HCT116 (cell line): Measurements from ENCODE around the gene KLHDC4. TPM values are rescaled to one million over a fixed set of nuclear protein-coding genes. Genes with fewer than 3 reads are reported as not detected.

Experiments
- ATAC-seq: fragments of 200-7000 bp; cut with Tn5 transposase; 2 replicates; pipeline ENCODE4 v1.9.1; 2020; ENCODE audit warnings: mild to moderate bottlenecking, moderate library complexity
- BruUV-seq: library from RNA; stranded (reverse); fragments of 400-500 nt; replicated peaks from 2 replicates; lab custom pipeline; 2021; lab: Mats Ljungman, UMichigan
- CTCF ChIA-PET: fragments of 300-600 bp; sonication (Branson Sonifier 250); formaldehyde crosslinking; loops from one replicate; lab custom pipeline; 2021; ENCODE audit warnings: antibody characterized with exemption; lab: Charles Lee
- POLR2A ChIA-PET: fragments of 300-600, 350-600 bp; sonication (Branson Sonifier 250); formaldehyde crosslinking; loops from one replicate; lab custom pipeline; 2021; ENCODE audit warnings: antibody characterized with exemption; lab: Charles Lee
- RAD21 ChIA-PET, 2 experiments: fragments of 300-600 bp; sonication (Branson Sonifier 250); formaldehyde crosslinking; loops; one replicate each; lab custom pipeline; 2023; ENCODE audit warnings: low total read pairs in 2 of 2; ENCODE audit not compliant: uncharacterized antibody in 2 of 2, unreplicated experiment in 2 of 2, low non-redundant PET in 1 of 2; lab: Charles Lee
- DNase-seq: peaks from one replicate; pipeline ENCODE4 v3.0.0-alpha.2; 2010; ENCODE audit warnings: low read depth, low spot score
- H2AFZ ChIP-seq: fragments of 200-600 bp; shearing (Covaris generic), sonication (generic); 2 replicates; pipeline ENCODE4 v1.6.1; 2017; ENCODE audit warnings: low read depth, mixed run types, mixed read lengths, antibody characterized with exemption, low read length; ENCODE audit not compliant: poor library complexity, severe bottlenecking
- H3K27ac ChIP-seq: 2 replicates; pipeline ENCODE4 v1.5.1; 2012; ENCODE audit warnings: low read depth, low read length
- H3K27me3 ChIP-seq: fragments of 200-600 bp; sonication (generic); 2 replicates; pipeline ENCODE4 v1.6.1; 2016; ENCODE audit warnings: mixed run types, low read length, mixed read lengths; ENCODE audit not compliant: insufficient read depth
- H3K36me3 ChIP-seq, 2 experiments: fragments of 200-500 bp in 1 of 2; fragments of 200-600 bp in 1 of 2; sonication (Bioruptor generic) in 1 of 2; sonication (generic) in 1 of 2; 2 replicates each; pipeline versions ENCODE4 v1.5.1 to v1.6.1; 2014 to 2016; ENCODE audit warnings: low read length in 2 of 2, inconsistent platforms in 1 of 2, mixed read lengths in 1 of 2, mixed run types in 1 of 2; ENCODE audit not compliant: insufficient read depth in 2 of 2, control insufficient read depth in 1 of 2
- H3K4me1 ChIP-seq, 2 experiments: fragments of 200-600 bp in 1 of 2; sonication (generic) in 1 of 2; 2 replicates each; pipeline versions ENCODE4 v1.5.1 to v1.6.1; 2012 to 2017; ENCODE audit warnings: low read length in 2 of 2, inconsistent platforms in 1 of 2, mild to moderate bottlenecking in 1 of 2, mixed read lengths in 1 of 2, mixed run types in 1 of 2, moderate library complexity in 1 of 2; ENCODE audit not compliant: insufficient read depth in 2 of 2, control insufficient read depth in 1 of 2
- H3K4me2 ChIP-seq: fragments of 200-600 bp; sonication (generic); 2 replicates; pipeline ENCODE4 v1.6.1; 2017; ENCODE audit warnings: mixed run types, low read length, mixed read lengths
- H3K4me3 ChIP-seq, 2 experiments: fragments of 200-600 bp in 1 of 2; sonication (generic) in 1 of 2; replicated peaks in 1 of 2; 2 replicates each; pipeline ENCODE4 v1.5.1; 2011 to 2016; ENCODE audit warnings: low read length in 2 of 2, control low read depth in 1 of 2, low read depth in 1 of 2, mild to moderate bottlenecking in 1 of 2, mixed read lengths in 1 of 2, mixed run types in 1 of 2
- H3K79me2 ChIP-seq: fragments of 200-600 bp; sonication (generic); 2 replicates; pipeline ENCODE4 v1.6.1; 2017; ENCODE audit warnings: mild to moderate bottlenecking, mixed run types, low read length, moderate library complexity, mixed read lengths; ENCODE audit not compliant: insufficient read depth
- H3K9ac ChIP-seq: fragments of 200-600 bp; sonication (generic); 2 replicates; pipeline ENCODE4 v1.6.1; 2016; ENCODE audit warnings: low read length, mixed read lengths
- H3K9me2 ChIP-seq: fragments of 200-600 bp; sonication (generic), shearing (Covaris generic); 2 replicates; pipeline ENCODE4 v1.6.1; 2017; ENCODE audit warnings: mixed run types, mild to moderate bottlenecking, moderate library complexity; ENCODE audit not compliant: insufficient read depth
- H3K9me3 ChIP-seq, 2 experiments: fragments of 200-500 bp in 1 of 2; fragments of 200-600 bp in 1 of 2; sonication (Bioruptor generic) in 1 of 2; sonication (generic) in 1 of 2; 2 replicates each; pipeline ENCODE4 v1.6.1; 2014 to 2017; ENCODE audit warnings: low read length in 2 of 2, mixed read lengths in 2 of 2, inconsistent platforms in 1 of 2, low read depth in 1 of 2, mild to moderate bottlenecking in 1 of 2, mixed run types in 1 of 2, moderate library complexity in 1 of 2; ENCODE audit not compliant: control insufficient read depth in 1 of 2, insufficient read depth in 1 of 2
- H4K20me1 ChIP-seq: fragments of 200-600 bp; sonication (generic), shearing (Covaris generic); 2 replicates; pipeline ENCODE4 v1.6.1; 2017; ENCODE audit warnings: mixed run types, mild to moderate bottlenecking, moderate library complexity; ENCODE audit not compliant: insufficient read depth
- CEBPB ChIP-seq: IDR thresholded peaks from 2 replicates; pipeline ENCODE4 v1.6.1; 2012; ENCODE audit warnings: low read depth
- POLR2A ChIP-seq: IDR thresholded peaks from 2 replicates; pipeline ENCODE4 v1.7.0; 2011; ENCODE audit warnings: borderline replicate concordance; ENCODE audit not compliant: insufficient read depth, insufficient read length; ENCODE audit errors: extremely low read depth
- RAD21 ChIP-seq: IDR thresholded peaks from 2 replicates; pipeline ENCODE4 v1.6.1; 2012; ENCODE audit warnings: low read depth, mild to moderate bottlenecking
- REST ChIP-seq: IDR thresholded peaks from 2 replicates; pipeline ENCODE4 v1.6.1; 2012; ENCODE audit warnings: low read depth
- SIN3A ChIP-seq: IDR thresholded peaks from 2 replicates; pipeline ENCODE4 v1.6.1; 2012; ENCODE audit warnings: low read depth
- TCF7L2 ChIP-seq: IDR thresholded peaks from 2 replicates; pipeline ENCODE4 v1.7.0; 2011; ENCODE audit warnings: borderline replicate concordance, inconsistent platforms; ENCODE audit not compliant: insufficient read depth, insufficient read length; ENCODE audit errors: extremely low read depth
- ZBTB33 ChIP-seq: IDR thresholded peaks from 2 replicates; pipeline ENCODE4 v1.6.1; 2011; ENCODE audit warnings: mild to moderate bottlenecking, low read length, moderate library complexity; ENCODE audit not compliant: insufficient replicate concordance; ENCODE audit errors: extremely low read depth
- intact Hi-C: fragments of 100-400 bp; cut with micrococcal nuclease; formaldehyde crosslinking; loops from 2 replicates; pipeline ENCODE4 v1.10.0; 2022
- total RNA-seq: library from RNA; stranded (reverse); gene quantifications from one replicate; pipeline ENCODE4 v1.2.1, GENCODE V29; 2021; ENCODE audit not compliant: unreplicated experiment

The KLHDC4 gene
- total RNA-seq, 1 experiment from 2014 or later = 107 TPM

DNA sequence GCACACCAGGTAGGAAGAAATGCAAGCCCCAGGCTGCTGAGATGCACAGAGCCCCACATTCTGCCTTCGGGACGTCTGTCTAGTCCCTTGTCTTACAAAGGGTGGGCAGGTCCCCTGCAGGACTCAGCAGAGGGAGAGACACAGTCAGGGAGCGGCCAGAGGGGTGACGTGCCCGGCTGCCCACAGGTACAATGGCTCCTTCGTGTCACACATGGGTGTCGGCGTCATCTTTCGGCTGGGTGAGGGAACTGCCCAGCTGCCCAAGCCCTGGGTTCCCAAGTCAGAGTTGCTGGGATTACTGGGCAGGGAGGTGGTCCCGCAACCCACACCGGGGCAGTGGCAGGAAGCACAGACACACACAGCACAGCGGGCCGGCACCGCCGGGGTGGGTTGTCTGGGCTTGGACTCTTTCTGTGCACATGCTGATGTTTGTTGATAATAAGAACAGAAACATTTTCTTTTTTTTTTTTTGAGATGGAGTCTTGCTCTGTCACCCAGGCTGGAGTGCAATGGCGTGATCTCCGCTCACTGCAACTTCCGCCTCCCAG lies 82.9 kb downstream of the KLHDC4 start:
- no peak for ATAC-seq
- CTCF ChIA-PET = no interaction called here
- Histone ChIP-seq H4K20me1 (no peaks in the 10 kb centered on the region), H3K79me2 (no peaks in the 10 kb centered on the region), H3K4me2 (no peak overlapping the region), H3K4me3 (no peak overlapping the region), H3K4me1 (peaks cover 0 to 10% of the 10 kb centered on the region in 2 experiments; a peak in 1 of 4 replicates), H3K27me3 (peaks cover 4% of the 10 kb centered on the region; the same call in 1 of the 2 replicates), H2AFZ (no peak overlapping the region), H3K9me3 (no peaks in the 10 kb centered on the region), H3K9ac (no peak overlapping the region), H3K27ac (no peak overlapping the region), H3K9me2 (no peaks in the 10 kb centered on the region), H3K36me3 (no peaks in the 10 kb centered on the region)
- RAD21 ChIA-PET = no interaction called here
- no peak for DNase-seq
- no TSS peak for BruUV-seq
- intact Hi-C loops = no loop called here
- POLR2A ChIA-PET = no interaction called here
- no peak for TF ChIP-seq REST
- TF ChIP-seq ZBTB33 = no peak
- TF ChIP-seq TCF7L2 = no peak
- no peak for TF ChIP-seq RAD21
- no peak for TF ChIP-seq CEBPB
- no peak for TF ChIP-seq POLR2A
- TF ChIP-seq SIN3A = no peak
